NCI-H2081 treated with DMSO at 0.1 percent for 48 hours (cell line): ENCODE data around the gene POLR1G.
A peak's percentile ranks its signal among the peaks of the same experiment; 100 is the strongest.
"Not testable (repeated sequence)": the region's sequence is repeated elsewhere in the genome, so short reads cannot be mapped to it uniquely, and the experiment has no call there.

Experiments
- DNase-seq: peaks from one replicate; lab custom pipeline; 2025; lab: John Stamatoyannopoulos, UW

Gene POLR1G

DNA sequence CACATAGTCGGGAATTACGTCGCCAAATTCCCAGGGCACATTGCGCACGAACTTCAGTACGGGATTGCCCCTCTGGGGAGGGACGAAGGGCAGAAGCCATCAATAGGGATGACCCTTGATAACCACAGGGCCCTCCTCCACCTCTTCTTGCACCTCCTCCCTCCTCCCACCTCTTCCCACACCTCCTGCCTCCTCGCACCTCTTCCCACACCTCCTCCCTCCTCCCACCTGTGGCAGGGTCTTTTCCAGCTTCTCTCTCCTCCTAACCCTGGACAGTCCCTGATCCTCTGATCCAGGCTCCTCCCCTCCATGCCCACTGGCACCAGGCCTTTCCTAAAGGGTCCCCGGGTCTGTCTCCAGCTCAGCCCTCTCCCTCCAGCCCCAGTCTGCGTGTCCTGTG lies 13.9 kb downstream of the POLR1G start:
- DNase-seq = no peak

DNA sequence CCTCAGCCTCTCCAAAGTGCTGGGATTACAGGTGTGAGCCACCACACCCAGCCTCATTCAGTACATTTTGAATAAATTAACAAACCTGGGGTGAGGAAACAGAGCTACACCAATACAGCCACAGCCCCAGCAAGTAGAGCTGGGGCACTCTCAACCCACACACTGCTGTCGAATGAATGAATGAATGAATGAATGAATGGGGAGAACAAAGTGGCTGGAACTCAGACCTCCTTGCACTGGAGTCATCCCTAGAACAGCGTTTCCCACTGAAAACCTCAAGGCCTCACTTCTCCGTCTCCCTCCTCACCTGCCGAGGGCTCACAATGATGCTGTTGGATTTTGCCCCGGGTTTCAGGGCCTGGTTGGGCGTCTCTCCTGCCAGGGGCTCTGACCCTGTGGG lies 14.4 kb downstream of the POLR1G start:
- no peak for DNase-seq

DNA sequence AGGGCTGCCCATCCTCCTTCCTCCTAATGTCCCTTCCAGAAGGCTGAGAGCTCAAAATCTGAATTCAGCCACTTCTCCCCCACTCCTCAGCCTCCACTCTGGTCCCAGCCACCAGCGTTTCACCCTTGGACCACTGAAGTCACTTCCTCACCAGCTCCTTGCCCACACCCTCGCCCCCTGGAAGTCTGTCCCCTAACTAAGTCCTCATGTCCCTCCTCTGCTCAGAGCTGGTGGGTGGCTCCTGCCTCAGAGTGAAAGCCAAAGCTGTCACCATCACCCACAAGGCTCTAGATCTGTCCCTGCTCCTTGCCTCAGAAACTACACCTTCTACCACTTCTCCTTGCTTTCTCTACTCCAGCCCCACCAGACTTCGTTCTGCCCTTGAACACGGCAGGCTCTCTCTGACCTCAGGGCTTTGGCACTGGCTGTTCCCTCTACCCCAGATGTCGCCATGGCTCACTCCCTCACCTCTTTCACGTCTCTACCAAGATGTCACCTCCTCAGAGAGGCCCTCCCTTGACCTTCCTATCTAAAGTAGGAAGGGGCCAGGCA lies 15.6 kb downstream of the POLR1G start:
- no peak for DNase-seq

DNA sequence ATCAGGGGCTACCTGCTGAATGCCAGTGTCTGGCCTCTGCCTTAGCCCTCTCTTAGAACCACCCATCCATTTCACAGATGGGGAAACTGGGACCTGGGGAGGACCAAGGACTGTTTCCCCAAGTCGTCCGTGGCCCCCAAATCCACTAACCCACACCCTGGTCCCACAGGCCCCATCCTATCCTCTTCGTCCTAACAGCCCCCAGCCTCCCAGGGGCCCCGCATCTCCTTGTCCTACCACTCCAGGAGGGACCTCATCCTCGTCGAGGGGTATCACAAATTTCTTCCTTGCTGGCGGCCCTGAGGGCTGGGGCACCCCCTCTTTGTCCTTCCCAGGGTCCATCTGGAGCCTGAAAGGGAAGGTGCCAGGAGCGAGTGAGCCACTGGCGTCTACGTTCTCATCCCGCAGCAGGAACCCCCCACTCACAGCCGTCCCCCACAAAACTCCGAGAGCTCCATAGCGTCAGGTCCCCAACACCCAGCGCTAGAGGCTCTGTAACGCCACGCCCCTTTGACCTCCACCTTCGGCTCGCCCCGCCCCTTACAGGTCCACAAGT lies 16.7 kb downstream of the POLR1G start:
- no peak for DNase-seq

DNA sequence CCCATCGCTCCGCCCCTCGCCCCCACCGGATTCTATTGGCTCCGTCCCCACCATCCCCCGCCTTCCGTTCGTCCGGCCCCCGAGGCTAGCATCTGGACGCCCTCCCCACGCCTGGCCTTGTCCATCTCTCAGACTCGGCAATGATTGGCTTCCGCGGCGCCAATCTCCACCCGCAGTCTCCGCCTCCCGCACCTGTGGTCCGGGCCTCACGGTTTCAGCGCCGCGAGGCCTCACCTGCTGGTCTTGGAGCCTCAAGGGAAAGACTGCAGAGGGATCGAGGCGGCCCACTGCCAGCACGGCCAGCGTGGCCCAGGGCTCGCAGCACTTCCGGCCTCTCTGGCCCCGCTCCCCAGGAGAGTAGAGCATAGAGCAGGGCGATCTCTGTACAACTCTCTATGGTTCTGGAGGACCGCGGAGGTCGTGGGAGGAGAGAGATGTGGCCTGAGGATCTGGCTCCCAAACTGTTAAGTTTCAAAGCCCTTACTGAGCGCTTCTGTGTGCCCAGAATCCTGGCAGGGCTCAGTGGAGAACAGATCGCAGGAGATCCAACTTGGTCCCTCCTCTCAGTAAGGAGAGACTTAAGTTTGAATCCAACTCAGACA lies 17.2 kb downstream of the POLR1G start, which contains the start of gene ERCC1:
TSS of gene ERCC1 (minus strand) at position 329 of the 602 bp plus-strand sequence. CDS start 543 bp downstream, outside the sequence.
- peak; percentile 77 for DNase-seq

DNA sequence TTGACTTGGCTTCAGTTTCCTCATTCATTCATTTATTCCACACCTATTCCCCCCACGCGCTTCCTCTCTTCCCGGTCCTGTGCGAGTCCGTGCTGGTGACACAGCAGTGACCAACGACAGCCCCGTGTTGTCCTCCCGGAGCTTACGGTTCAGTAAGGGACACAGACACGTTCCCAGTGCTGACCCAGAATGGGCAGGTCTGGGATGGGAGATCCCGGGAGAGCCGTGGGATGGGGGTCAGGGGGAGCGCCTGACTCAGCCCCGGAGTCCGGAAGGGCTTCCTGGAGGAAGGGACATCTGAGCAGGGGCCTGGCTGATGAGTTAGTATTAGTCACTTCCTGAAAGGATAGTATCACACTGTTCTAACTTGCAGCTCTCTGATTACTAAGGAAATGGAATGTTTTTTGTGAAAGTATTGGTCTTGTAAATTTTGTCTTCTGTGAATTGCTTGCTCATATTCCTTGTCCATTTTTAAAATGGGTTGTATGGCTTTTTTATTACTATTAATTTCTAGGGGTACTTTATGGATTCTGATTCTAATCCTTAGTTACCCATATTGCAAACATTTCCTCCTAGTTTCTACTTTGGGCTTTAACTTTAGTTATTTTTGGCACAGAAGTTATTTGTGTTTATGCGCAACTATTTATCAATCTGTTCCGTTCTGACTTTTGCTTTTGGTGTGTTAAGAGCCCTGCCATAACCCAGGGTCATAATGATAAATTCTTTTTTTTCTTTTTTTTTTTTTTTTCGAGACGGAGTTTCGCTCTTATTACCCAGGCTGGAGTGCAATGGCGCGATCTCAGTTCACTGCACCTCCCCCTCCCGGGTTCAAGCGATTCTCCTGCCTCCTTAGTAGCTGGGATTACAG lies 18.0 kb downstream of the POLR1G start:
- DNase-seq = no peak

DNA sequence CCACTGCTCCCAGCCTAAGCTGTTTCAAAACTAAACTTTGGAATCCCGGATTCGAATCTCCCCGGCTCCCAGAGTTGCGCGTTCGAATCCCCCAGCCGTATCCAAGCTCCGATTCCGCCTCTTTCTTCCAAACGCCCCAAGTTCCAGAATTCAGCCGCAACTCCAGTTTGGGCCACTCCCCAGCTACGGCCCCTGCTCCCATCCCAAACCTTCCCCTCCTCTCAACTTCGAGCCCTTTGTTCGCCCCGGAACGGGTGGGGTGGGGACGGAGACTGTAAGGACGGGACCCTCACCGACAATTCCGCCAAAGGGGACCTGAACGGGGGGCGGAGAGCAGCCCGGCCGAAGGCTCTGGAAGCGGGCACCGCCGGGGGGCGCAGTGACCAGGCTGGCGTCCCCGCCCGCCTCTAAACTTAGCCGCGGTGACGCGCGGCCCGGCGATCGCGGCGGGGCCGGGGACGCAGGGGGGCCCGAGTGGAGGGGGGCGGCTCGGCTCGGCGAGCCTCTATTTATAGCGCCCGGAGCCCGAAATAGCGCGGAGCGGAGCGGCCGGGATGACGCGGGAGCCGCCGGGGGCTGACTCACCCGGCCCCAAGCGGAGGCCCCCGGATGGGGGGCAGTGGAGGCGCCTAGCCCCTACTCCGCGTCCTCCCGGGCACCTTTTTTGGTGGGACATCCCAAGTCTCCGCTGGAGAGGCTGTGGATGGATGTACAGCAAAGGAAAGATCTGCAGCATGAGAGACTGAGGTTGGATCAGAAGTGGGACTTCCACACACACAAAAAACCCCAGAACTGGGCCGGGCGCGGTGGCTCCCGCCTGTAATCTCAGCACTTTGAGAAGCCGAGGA lies 22.2 kb downstream of the POLR1G start:
- DNase-seq = no peak

DNA sequence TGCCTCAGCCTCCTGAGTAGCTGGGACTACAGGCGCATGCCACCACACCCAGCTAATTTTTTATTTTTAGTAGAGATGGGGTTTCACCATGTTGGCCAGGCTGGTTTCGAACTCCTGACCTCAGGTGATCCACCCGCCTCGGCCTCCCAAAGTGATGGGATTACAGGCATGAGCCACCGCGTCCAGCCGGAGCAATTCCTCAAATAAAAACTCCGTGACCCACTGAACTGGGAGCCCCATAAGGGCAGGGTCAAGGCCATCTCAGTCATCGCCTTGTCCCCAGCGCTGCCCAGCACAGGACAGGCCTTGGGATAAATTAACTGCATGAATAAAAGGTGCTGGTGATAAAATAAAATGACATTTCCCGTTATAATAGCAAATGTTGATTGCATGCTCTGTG lies 23.5 kb downstream of the POLR1G start:
- not testable (repeated sequence) for DNase-seq

DNA sequence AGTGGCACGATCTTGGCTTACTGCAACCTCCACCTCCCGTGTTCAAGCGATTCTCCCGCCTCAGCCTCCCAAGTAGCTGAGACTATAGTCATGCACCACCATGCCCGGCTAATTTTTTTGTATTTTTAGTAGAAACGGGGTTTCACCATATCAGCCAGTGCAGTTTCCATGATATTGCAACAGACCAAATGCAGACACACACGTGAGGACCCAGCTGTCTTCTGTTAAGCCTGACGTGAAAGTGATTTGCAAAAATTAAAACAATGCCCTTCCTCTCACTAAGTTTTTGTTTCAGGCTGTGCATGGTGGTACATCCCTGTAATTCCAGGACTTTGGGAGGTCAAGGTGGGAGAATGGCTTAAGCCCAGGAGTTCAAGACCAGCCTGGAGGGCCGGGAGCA lies 24.6 kb downstream of the POLR1G start:
- not testable (repeated sequence) for DNase-seq

DNA sequence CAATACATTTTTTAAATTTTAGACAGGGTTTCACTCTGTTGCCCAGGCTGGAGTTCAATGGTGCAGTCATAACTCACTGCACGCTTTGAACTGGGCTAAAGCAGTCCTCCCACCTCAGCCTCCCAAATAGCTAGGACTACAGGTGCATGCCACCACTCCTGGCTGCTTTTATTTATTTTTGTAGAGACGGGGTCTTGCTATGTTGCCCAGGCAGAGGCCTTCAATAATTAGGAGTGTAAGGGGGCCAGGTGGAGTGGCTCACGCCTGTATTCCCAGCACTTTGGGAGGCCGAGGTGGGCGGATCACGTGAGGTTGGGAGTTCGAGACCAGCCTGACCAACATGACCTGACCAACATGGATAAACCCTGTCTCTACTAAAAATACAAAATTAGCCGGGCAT lies 26.1 kb downstream of the POLR1G start:
- not testable (repeated sequence) for DNase-seq

DNA sequence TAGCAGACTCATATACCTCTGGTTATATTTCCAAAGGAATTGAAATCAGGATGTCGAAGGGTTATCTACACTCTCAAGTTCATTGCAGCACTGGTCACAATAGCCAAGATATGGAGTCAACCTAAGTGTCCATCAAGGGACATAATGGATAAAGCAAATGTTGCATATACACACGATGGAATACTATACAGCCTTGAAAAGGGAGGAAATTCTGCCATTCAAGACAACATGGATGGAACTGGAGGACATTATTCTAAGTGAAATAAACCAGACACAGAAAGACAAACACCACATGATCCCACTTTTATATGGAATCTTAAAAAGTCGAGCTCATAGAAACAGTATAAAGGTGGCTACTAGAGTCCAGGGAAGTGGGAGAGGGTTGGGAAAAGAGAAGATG lies 30.9 kb downstream of the POLR1G start:
- DNase-seq = no peak

DNA sequence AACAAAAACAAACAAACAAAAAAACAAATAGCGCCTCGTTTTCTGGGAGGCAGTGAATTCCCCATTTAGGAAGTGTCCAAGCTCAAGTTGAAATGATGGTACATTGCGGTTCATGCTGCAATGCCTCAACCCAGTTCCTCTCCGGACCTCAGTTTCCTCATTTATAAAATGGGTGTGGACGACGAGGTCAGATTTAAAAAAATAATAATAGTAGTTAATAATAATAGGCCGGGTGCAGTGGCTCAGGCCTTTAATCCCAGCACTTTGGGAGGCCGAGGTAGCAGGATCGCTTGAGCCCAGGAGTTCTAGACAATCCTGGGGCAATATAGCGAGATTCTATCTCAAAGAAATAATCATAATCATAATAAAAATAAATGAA lies 32.7 kb downstream of the POLR1G start:
- no peak for DNase-seq

DNA sequence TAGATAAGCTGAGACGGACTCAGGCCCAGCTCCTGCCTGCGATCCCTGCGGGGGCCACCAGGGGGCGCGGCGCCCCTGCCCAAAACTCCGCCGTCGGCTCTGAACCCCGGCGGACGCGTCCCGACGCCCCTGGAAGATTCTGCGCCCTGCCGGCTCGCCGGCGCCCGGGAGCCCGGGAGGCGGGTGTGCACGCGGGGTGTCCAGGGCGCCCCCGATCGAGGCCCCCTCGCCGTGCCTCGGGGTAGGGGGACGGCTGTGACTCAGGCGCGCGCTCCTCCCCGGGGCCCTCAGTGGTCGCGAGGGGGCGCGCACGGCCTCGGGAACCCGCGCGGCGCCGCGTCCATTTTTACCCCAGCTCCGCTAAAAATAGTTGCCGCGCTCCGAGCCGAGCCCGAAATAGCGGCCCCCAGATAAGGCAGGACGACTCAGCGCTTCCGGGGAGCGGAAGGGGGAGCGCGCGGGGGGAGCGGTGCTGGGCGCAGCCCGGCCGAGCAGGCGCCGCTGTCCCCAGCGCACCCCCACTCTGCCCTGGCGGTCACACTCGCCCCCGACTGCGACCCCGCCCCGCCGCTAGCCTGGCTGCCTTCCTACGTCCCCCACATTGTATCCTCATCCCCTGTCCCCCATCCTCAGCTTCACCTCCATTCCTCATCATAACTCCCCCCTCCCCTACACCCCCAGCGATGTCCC lies 33.3 kb downstream of the POLR1G start:
- DNase-seq = no peak

DNA sequence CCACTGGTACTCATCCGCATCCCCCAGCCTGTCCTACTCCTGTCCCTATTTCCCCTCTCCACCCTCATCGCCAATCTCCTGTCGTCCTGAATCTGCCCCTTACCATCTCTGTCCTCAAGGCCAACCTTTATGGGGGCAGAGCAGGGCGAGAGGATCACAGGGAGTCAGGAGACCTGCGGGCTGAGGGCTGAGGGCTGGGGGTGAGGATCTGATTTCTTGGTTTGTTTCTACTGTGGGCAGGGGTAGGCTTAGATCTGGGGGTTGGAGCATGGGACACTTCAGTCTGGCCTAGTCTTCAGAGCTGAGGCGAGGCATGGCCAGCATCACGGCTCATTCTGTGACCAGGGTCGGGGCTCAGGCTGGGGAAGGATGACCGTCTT lies 33.8 kb downstream of the POLR1G start:
- DNase-seq = no peak

DNA sequence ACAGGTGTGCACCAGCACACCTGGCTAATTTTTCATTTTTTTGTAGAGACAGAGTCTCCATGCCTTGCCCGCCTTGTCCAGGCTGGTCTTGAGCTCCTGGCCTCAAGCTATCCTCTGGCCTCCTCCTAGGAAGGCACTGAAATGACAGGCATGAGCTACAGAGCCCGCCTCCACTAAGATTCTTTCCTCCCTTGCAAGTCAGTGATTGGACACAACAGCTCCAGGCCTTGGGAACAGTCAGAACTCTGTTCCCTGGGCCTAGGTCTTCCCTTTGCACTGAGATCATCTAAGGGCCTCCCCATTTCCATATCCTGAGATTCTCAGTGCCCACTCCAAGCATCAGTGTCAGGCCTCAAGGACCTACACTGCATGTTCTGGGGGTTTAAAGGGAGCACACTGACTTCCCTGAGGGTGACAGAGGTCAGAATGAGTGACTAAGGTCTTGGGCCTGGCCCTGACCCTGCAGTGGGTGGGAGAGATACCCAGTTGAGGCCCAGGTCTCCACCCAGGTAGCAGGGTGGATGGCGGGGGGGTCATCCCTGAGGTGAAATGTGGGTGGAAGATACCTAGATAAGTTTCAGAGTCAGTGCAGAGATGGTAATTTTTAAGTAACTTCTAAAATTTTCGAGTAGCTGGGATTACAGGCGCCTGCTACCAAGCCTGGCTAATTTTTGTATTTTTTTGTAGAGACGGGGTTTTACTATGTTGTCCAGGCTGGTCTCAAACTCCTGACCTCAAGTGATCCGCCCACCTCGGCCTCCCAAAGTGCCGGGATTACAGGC lies 34.6 kb downstream of the POLR1G start:
- DNase-seq = no peak

DNA sequence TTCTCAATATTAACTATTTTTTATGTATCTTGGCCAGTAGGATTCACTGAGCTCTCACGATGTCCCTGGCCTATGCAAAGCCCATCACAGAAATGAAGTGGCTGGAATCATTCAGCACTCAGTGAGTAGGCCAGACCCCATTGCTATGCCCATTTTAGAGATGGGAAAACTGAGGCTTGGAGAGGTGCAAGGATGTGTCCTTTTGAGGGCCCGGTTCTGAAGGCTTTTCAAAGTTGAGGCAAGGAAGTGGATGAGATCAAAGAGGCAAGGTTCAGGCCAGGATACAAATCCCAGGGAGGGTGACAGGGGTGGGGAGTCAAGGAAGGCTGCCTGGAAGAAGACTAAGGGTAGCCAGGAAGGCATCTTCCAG lies 35.9 kb downstream of the POLR1G start:
- no peak for DNase-seq

DNA sequence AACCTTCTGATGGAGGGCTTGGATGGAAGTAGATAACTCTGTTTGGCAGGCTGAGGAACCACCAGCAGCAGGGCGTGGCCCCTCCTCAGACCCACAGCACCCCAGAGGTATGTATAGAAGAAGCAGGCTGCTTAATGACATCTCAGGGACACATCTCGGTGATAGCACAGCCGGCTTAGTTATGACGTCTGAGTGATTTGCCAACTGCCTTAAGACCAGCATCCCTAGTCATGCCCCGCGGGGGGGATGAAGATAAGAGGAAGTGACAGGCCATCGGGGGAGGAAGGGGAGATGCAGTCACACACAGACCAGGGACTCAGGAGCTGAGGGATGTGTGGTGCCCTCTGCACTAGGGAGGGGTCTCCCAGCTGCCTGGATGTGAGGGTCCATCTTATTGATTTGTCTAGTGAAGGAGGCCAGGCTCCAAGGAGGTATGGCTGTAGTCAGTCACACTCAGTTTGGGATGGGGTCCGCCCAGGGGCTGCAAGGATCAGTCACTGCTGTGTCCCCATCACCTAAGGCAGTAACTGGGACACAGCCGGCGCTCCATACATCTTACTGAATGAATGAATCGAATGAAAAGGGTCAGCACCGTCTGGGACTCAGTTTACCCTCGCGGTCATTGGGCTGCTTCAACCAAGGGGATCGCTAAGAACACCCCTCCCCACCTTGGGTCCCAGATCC lies 36.5 kb downstream of the POLR1G start:
- no peak for DNase-seq

DNA sequence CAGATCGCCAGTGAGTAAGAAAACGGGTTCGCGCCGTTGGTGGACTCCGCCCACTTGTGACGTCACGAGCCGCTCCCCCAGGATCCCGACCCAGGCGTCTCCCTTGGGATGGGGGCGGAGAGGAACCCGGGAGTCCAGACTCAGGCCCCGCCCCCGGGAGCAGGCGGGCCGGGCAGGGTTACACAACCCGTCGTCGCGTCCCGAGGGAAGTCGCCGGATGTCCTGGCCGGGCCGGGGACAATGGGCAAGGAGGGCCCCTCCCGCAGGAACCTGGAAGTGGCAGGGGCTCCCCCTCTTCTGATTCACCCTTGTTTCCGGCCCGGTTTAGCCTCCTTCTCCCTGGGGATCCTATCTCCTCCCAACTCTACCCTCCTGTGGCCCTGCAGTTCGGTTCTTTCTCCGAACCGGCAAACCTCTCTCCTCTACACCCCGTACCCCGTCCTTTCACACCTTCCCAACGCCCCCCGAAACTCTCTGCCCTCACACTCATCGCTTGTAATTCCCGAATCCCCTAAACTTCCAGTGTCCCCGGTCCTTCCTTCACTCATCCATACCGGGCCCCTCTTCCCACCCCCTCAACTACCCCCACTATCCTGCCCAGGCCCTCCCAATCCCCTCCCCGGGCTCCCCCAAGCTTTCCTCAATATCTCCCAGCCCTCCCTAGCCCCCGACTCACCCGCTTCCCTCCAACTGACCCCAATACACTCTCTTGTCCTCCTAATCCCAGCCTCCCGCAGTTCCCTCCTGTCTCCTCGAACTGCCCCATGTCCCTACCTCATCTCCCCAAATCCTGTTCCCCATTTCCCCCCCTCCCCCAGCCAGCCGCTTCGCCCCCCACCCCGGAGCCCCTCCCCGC lies 37.2 kb downstream of the POLR1G start:
- no peak for DNase-seq
